Stimulated activated CD8-positive, alpha-beta memory T cell treated with anti-CD3 and anti-CD28 coated beads, Interleukin-7, amount 100 ng/mL, for 24 hours (primary cell): Measurements from ENCODE around the gene PLEKHG1.

Experiments
- DNase-seq: peaks from one replicate; pipeline ENCODE4 v3.0.0-alpha.2; 2020; ENCODE audit warnings: low read depth

The PLEKHG1 gene

DNA sequence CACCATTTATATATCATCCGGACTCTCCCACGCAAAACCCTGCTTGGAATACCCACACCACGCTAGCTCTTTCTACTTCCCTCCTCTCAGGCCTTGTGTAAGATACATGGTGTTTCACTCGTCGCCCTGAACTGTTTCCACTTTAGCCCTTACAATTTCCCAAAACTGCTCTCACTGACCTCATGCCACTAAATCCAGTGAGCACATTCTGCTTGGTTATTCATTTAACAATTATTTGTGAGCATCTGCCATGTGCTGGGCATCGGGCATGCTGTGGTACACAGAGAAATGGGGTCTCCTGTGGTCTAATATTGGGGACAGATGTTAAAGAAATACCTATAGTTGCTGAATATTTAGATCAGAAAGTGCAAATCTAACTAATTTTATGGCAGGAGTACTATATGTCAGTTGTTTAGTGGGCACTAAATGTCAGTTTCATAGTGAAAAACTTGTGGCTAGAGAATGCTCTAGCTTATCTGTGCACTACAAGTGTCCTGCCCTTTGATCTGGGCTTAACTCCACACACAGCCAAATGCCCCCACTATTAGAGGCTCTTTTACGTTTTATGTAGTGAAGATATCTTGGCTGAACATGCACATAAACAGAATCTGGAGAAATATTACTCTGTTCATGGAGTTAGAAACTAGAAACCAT is 41.0 kb downstream of the PLEKHG1 start:
- DNase-seq, result no peak

DNA sequence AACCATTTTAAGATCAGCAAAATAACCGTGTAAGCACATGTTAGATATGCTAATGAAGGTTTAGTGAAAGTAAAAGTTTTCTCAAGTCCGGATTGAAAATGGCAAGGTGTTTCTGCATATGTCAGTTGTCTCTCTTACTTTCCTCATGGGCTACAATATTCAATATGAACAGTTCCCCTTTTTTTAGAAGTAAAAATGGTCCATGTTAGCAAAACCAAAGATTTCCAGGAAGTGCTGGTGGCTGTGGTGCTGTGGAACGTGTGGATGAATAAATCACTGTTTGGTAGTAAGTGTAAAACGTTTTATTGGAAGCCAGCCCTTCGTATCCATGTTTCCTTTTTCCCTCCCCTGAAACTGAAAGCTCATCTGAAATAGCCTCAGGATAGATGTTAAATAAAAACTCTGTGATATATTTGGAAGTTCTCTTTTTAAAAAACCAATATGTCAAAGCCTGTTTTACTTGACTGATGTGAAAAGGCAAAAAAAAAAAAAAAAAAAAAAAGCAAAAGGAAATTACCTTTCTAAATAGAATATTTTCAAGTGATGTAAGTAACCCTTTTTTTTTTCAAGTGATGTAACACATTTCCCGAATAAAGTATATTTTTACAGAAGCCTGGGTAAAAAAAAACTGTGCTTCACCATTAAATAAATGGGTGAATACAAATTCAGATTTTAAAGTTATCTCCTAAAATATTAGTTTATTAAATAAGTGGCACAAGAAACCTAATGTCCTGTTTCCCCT is 41.9 kb downstream of the PLEKHG1 start:
- DNase-seq, result no peak

DNA sequence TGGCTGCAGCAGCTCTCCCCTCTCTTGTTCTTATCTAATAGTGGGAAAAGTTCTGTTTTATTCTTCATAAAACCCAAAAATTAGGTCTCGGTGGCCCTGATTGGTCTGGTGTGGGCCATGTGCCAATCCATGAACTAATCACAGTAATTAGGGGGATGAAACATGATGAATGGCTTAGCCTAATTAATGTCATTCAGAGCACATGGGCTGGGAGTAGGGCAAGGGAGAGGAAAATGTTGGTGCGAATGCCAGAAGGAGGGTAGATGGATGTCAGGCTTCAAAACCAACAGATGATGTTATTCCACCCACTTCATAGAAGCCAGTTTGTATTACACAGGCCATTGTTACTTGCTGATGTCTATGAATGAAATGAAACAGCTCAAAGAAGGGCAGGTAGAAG is 46.5 kb downstream of the PLEKHG1 start:
- DNase-seq, result no peak

DNA sequence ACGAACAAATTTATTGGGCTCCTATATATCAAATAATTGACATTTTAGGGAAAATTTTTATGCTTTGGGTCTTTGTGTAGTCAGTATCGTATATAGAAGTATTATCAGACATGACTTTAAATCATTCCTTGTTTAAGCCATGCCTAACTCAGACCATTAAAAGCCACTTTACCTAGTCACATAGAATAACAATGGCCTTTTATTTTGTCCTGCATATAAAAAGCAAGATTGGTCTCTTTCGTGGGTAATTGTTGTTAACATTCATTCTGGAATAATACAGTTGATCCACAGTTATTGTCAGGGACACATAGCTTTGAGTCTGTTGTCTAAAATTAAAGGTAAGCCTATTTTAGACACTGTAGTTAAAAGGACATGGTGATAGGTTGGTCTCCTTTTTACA is 47.4 kb downstream of the PLEKHG1 start:
- no peak for DNase-seq
